ENCODE data around the gene MCL1.

GRCh38 chr1:150596976-150597375, 17.6 kb upstream of the MCL1 start:
- no peak for TF ChIP-seq CTCF (conservative IDR thresholded peaks at IDR 0.05 in 1 of 2, IDR thresholded peaks at IDR 0.05 in 1 of 2; ENCODE audit: low read depth in 1 of 2, low read length in 2 of 2)
- TF ChIP-seq EZH2 (IDR thresholded peaks at IDR 0.05; ENCODE audit: low read length, missing control alignments), result no peak
